IPS-NIHi7 (cell line): Measurements from ENCODE around the gene RNF144A.

Source experiments
- DNase-seq: peaks from one replicate; pipeline ENCODE4 v3.0.0; 2012; ENCODE audit warnings: mixed read lengths; ENCODE audit errors: extremely low spot score

RNF144A gene

GRCh38 chr2:7007846-7008741 lies 90.9 kb downstream of the RNF144A start:
- no peak for DNase-seq

DNA sequence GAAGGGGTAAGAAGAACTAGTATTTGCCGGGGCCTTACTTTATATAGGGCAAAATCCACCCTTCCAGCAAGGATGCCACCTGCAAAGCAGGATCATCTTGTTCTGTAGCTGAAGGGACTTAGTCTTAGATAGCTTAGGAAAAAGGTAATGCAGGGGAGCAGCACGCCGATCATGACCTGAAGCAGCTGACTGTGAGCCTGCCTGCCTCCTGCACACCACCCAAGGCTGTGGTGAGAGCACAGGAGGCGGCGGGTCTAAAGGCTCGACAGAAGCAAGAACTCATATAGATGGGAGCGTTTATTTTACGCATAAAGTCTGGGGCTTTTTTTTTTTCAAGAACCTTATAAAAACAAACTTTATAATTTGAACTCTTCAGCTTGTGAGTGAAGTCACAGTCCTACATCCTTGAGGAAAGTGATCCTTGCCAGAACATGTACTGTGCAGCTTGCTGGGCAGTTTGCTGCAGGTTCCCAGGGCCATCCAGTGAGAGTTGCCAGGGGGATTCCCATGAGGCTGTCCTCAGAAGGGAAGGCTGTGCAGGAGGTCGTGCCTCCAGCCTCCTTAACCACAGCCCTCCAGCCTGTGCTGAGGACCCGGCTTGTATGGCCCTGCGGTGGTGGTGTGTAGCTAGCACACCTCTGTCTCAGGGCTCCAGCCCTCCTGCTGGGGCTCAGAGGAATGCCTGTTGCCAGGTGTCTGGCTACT lies 92.1 kb downstream of the RNF144A start:
- no peak for DNase-seq

DNA sequence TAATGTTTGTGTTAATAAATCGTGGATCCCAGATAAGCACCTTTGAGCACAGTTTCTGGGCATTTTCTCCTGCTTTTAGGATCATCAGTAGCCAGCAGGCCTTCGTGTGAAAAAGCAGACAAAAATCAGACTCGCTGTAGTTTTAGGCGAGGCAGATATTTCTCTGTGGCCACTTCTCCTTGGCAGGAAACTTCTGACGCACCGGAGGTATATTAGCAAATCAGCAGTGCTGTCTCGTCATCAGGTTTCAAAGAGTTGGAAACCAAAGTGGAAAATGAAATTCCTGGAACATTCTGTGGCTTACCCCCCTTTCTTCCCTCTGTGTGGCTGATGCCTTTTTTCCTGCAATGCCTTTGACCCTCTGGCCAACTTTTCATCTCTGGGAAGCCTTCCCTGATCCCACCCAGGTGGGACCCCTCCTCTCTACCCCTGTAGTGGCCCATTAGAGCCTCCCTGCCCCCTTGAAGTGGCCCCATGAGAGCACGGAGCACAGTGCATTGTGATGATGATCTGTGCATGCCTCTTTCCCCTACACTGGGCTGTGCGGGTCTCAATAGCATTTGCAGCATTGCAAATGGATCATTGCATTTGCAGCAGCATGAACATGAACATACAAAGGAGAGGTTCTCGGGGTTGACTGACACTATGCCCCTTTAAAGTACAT lies 93.3 kb downstream of the RNF144A start:
- DNase-seq, result no peak

DNA sequence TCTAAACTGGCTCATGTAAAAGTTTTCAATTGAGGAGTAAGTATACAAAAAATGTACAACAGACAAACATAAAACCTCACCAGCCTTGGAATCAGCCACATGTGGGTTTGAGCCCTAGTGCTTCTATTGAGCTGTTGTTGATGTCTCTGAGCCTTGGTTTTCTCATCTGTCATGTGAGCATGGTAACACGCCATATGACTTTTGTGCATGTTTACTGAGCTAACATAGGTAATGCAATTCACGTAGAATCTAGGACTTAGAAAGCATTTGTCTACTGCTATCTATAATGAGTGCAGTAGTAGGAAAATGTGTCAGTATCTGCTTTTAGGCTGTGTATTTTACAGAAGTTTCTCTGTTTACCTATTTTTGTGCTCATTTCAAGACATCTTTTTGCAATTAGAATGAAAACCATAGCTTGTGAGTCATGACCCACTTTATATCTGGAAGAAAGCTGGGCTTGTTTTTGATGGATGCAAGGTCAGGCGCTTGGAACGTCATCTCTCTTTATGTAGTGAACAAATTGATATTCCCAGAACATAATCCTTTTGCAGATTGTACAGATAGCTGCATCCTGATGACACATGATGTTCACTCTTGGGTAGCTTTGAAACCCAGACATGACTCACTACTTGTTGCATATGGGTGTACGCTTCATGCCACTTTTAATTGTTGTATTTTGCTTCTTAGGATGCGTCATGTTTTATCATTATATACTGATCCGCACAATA lies 94.3 kb downstream of the RNF144A start:
- DNase-seq, result no peak

- no peak for DNase-seq
Observed at GRCh38 chr2:7012141-7012764, 95.0 kb downstream of the RNF144A start.

DNA sequence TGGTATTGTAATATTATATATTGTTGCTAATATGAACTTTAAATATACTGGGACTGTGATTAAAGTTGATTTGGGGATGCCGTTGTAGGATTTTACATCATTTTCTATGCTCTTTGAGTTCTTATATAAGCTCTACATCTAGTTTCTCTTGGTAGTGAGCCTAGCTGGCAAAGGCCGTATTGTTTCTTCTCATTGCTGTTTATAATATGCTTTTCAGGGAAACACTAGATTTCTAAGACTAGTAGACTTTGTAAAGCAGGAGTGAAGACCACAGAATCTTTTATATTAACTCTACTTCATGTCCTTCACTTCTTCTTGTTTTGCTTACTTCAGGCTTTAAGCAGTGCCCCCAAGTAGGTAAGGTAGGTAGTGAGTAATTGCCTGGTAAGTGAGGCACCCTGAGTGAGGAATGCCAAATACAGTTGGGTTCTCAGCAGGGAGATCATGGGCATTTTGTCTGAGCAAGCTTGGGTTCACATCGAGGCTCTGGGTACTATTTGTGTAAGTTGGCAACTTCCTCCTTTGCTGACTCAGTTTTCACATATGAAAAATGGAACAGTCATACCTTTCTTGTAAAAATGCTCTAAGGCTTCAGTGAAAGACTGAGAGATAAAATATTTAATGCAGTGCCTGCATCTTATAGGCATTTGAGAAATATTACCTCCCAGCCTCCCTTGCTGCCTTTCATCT lies 96.4 kb downstream of the RNF144A start:
- DNase-seq, result no peak

DNA sequence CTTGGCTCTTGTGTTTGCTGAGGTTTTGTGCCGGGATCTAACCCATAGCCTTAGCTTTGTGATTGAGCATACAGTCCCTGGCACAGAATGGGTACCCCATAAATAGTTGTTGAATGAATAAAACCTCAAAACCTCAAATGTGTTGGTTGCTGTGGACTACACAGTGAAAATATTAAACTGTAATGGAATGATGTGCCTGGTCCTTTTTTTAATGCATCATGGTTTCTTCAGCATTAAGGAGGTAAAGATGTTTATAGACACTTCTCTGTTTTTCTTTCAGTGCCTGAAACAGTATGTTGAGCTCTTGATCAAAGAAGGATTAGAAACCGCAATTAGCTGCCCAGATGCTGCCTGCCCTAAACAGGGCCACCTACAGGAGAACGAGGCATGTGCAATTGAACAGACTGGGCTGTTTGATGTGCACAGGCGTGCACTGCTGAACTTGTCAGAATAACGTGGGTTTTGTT lies 97.0 kb downstream of the RNF144A start:
- peak; percentile 49 for DNase-seq

DNA sequence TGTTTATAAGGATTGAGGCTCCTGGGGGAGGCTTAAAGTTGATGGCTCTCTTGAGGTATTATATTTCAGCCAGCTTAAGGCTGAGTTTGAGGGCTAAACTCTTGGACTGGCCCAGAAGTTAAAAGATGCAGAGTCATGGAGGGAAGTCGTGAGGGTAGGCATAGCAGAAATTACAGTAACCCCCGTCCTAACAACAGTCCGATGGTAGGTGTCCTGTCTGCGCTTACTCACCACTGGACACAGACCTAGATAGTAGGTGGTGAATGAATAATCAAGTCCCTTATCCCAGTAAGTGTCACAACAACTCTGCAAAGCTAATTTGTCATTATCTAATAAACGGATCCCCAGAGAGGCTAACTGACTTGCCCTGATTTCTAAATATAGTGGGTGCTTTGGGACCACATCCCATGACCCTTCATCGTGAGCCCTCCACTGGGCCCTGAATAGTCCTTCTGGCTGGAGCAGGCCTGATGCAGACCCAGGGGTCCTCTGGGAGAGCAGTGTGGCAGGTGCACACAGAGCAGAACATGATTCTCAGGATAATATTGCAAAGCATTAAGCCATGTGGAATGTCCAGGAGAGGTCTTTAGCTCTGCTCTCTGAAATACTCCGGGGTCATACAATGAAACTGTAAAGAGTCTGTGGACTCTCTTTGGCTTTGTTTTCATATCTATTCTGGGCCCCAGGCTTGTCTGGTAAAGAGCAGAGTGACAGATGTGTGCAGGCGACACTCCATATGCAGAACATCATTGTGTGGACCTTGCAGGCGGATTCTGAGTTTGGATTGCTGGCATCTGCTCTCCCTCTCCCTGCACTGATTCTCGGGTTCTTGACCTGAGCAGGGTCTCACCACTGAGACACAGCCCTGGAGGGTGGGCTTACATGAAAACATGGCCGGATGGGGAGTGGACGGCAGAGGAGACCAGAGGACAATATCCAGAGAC lies 98.1 kb downstream of the RNF144A start:
- DNase-seq, result no peak

GRCh38 chr2:7016148-7016547 lies 98.9 kb downstream of the RNF144A start:
- no peak for DNase-seq

GRCh38 chr2:7016601-7017211 lies 99.5 kb downstream of the RNF144A start:
- DNase-seq, result no peak

DNA sequence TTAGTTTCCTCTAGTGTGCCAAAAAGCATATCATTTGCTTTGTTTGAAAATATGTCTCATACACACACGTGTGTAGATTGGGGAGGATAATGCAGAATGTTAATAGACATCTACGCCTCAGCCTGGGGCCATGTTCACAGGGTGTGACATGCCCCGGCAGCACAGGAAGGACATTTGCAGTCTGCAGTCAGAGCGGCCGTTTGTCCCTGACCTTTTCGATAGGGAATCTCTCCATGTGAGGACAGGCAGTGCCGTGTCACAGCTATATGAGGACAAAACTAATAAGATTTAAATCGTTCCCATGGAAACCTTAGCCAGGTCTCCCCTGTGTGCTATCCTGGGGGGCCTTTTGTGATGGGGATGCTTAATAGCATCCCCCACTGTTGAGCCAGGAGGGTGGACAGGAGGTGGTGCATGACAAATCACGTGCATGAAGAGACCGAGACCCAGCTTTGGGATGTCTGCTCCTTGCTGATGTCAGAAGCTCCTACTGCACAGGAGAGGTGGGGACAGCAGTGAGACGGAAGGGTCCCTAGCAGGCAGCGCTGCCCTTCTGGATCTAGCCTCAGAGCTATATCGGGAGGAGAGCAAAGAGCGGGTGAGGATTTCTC lies 100.6 kb downstream of the RNF144A start:
- no peak for DNase-seq

DNA sequence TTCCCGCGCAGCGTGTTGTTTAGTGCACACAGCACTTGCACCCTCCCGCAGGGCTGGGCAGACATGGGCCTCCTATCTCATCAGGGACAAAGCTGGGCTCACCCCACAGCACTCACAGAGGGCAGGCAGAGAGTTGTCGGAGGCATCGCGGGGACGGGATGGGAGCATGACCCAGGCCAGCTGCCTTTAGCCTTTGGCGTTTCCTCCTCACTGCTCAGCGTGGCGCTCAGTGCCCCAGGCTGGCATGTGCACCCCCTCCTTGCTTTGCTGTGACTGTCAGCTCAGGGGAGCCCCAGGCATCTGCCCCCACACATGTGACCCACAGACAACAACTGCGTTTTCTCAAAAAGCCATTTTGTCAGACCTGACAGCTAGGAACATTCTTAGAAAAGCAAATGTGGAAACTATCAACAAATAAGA lies 101.1 kb downstream of the RNF144A start:
- no peak for DNase-seq

GRCh38 chr2:7018767-7019166 lies 101.6 kb downstream of the RNF144A start:
- DNase-seq, result no peak

GRCh38 chr2:7019191-7019590 lies 102.0 kb downstream of the RNF144A start:
- DNase-seq, result no peak

GRCh38 chr2:7020059-7020458 lies 102.8 kb downstream of the RNF144A start:
- DNase-seq, result no peak

DNA sequence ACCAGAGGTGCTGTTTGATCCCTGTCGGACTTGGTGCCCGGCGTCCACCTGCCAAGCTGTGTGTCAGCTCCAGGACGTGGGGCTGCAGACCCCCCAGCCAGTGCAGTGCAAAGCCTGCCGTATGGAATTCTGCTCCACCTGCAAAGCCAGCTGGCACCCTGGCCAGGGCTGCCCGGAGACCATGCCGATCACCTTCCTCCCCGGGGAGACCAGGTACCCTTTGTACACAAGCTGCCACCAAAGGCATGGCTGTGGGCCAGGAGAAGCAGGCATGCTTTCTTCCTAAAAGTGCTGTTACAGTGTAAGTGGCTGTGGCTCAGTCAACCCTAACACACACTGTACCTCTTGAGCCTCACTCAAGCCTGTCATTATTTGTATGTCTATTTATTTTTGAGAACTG lies 103.3 kb downstream of the RNF144A start:
- DNase-seq, result no peak

GRCh38 chr2:7020939-7021470 lies 103.8 kb downstream of the RNF144A start:
- no peak for DNase-seq
